ENCODE data around the gene EIF3M. TPM values are rescaled to one million over a fixed set of nuclear protein-coding genes. Genes with fewer than 3 reads are reported as not detected.

EIF3M gene
- 100 to 1,000 TPM; 136 to 140 TPM for total RNA-seq
- 100 to 1,000 TPM; 230 to 357 TPM for polyA plus RNA-seq
- long read RNA-seq, donor 1, full-length matches to known transcripts = 198 of 224 reads
- long read RNA-seq, donor 1, partial matches to known transcripts = 5 of 224 reads
- long read RNA-seq, donor 1, other reads (novel, unspliced or antisense) = 21 of 224 reads
- long read RNA-seq, donor 2, full-length matches to known transcripts = 38 of 44 reads
- long read RNA-seq, donor 2, partial matches to known transcripts = 1 of 44 reads
- long read RNA-seq, donor 2, other reads (novel, unspliced or antisense) = 5 of 44 reads

GRCh38 chr11:32583459-32584271 is at the start of gene EIF3M:
Gene EIF3M (plus strand): TSS chr11:32583831. CDS start chr11:32583888, 57 bp downstream.
- Histone ChIP-seq H3K36me3 (ENCODE audit: control insufficient read depth in 1 of 2, insufficient read depth in 2 of 2, low read length in 1 of 2) (no peaks in the 10 kb centered on the region), H3K4me1 (ENCODE audit: control insufficient read depth in 1 of 2, insufficient read depth in 2 of 2, low read length in 2 of 2) (peaks cover 0 to 3% of the 10 kb centered on the region in 2 donors), H3K27me3 (ENCODE audit: control insufficient read depth in 1 of 2, insufficient read depth in 2 of 2, low read length in 1 of 2) (no peaks in the 10 kb centered on the region), H3K27ac (ENCODE audit: low read depth in 1 of 2, low read length in 2 of 2) (peak within 1 kb of the TSS in 1 of 2 donors; percentile 72), H3K9me3 (ENCODE audit: control insufficient read depth, low read length) (no peaks in the 10 kb centered on the region), H3K4me3 (ENCODE audit: low read length in 2 of 2) (peak within 1 kb of the TSS; percentile 65 to 77)
- DNase-seq = peak; percentile 98 to 99
- ATAC-seq (ENCODE audit: low FRiP score) = peak; percentile 100
- intact Hi-C loops (cut with DNase I) = loop anchor here in 1 of 2 donors (5.0 kb wide), 1 partner anchor 574 kb away; no protein-coding TSS in a partner anchor
- 0 to 1% methylated on average over 61 to 70 of the region's 70 CpGs for WGBS, 2 donors

GRCh38 chr11:32538804-32539203 is 44.8 kb upstream of the EIF3M start:
- H3K36me3 ChIP-seq (ENCODE audit: control insufficient read depth in 1 of 2, insufficient read depth in 2 of 2, low read length in 1 of 2) = no peaks in the 10 kb centered on the region
- no peak for DNase-seq
- no peak for ATAC-seq (ENCODE audit: low FRiP score)
- intact Hi-C loops (cut with DNase I) = no loop called here
- WGBS, 2 donors = 90 to 92% methylated on average over 7 of the region's 7 CpGs
- H3K27ac ChIP-seq (ENCODE audit: low read depth in 1 of 2, low read length in 2 of 2) = no peak overlapping the region
- no peak overlapping the region for H3K4me3 ChIP-seq (ENCODE audit: low read length in 2 of 2)
- peaks cover 2% of the 10 kb centered on the region for H3K9me3 ChIP-seq (ENCODE audit: control insufficient read depth, low read length)
- no peaks in the 10 kb centered on the region for H3K27me3 ChIP-seq (ENCODE audit: control insufficient read depth in 1 of 2, insufficient read depth in 2 of 2, low read length in 1 of 2)
- H3K4me1 ChIP-seq (ENCODE audit: control insufficient read depth in 1 of 2, insufficient read depth in 2 of 2, low read length in 2 of 2) = no peaks in the 10 kb centered on the region

- ATAC-seq (ENCODE audit: low FRiP score) (no peak), DNase-seq (no peak)
- H3K4me1 ChIP-seq (ENCODE audit: control insufficient read depth in 1 of 2, insufficient read depth in 2 of 2, low read length in 2 of 2) = no peaks in the 10 kb centered on the region
- peaks cover 0 to 3% of the 10 kb centered on the region in 2 donors for H3K27me3 ChIP-seq (ENCODE audit: control insufficient read depth in 1 of 2, insufficient read depth in 2 of 2, low read length in 1 of 2)
- H3K36me3 ChIP-seq (ENCODE audit: control insufficient read depth in 1 of 2, insufficient read depth in 2 of 2, low read length in 1 of 2) = no peaks in the 10 kb centered on the region
- H3K9me3 ChIP-seq (ENCODE audit: control insufficient read depth, low read length) = no peaks in the 10 kb centered on the region
- no peak overlapping the region for H3K4me3 ChIP-seq (ENCODE audit: low read length in 2 of 2)
- intact Hi-C loops (cut with DNase I) = no loop called here
- no peak overlapping the region for H3K27ac ChIP-seq (ENCODE audit: low read depth in 1 of 2, low read length in 2 of 2)
- 3 to 8% methylated on average over 1 of the region's 1 CpG for WGBS, 2 donors
Observed at GRCh38 chr11:32549611-32550187, 33.9 kb upstream of the EIF3M start.

- Histone ChIP-seq H3K27ac (ENCODE audit: low read depth in 1 of 2, low read length in 2 of 2) (no peak overlapping the region), H3K36me3 (ENCODE audit: control insufficient read depth in 1 of 2, insufficient read depth in 2 of 2, low read length in 1 of 2) (no peaks in the 10 kb centered on the region), H3K9me3 (ENCODE audit: control insufficient read depth, low read length) (no peaks in the 10 kb centered on the region), H3K4me3 (ENCODE audit: low read length in 2 of 2) (no peak overlapping the region), H3K27me3 (ENCODE audit: control insufficient read depth in 1 of 2, insufficient read depth in 2 of 2, low read length in 1 of 2) (peaks cover 0 to 3% of the 10 kb centered on the region in 2 donors), H3K4me1 (ENCODE audit: control insufficient read depth in 1 of 2, insufficient read depth in 2 of 2, low read length in 2 of 2) (no peaks in the 10 kb centered on the region)
- 72 to 78% methylated on average over 4 of the region's 4 CpGs for WGBS, 2 donors
- intact Hi-C loops (cut with DNase I) = no loop called here
- ATAC-seq (ENCODE audit: low FRiP score) (no peak), DNase-seq (no peak)
Observed at GRCh38 chr11:32550207-32550606, 33.4 kb upstream of the EIF3M start.

GRCh38 chr11:32555091-32555490 is 28.5 kb upstream of the EIF3M start:
- intact Hi-C loops (cut with DNase I) = no loop called here
- no peak for ATAC-seq (ENCODE audit: low FRiP score)
- H3K27ac ChIP-seq (ENCODE audit: low read depth in 1 of 2, low read length in 2 of 2) = no peak overlapping the region

GRCh38 chr11:32555895-32556294 is 27.7 kb upstream of the EIF3M start:
- Histone ChIP-seq H3K36me3 (ENCODE audit: control insufficient read depth in 1 of 2, insufficient read depth in 2 of 2, low read length in 1 of 2) (no peaks in the 10 kb centered on the region), H3K4me3 (ENCODE audit: low read length in 2 of 2) (no peak overlapping the region), H3K9me3 (ENCODE audit: control insufficient read depth, low read length) (peaks cover 2% of the 10 kb centered on the region), H3K4me1 (ENCODE audit: control insufficient read depth in 1 of 2, insufficient read depth in 2 of 2, low read length in 2 of 2) (no peaks in the 10 kb centered on the region), H3K27ac (ENCODE audit: low read depth in 1 of 2, low read length in 2 of 2) (no peak overlapping the region), H3K27me3 (ENCODE audit: control insufficient read depth in 1 of 2, insufficient read depth in 2 of 2, low read length in 1 of 2) (no peaks in the 10 kb centered on the region)
- ATAC-seq (ENCODE audit: low FRiP score) (no peak), DNase-seq (no peak)
- intact Hi-C loops (cut with DNase I) = no loop called here
- 80 to 83% methylated on average over 7 of the region's 7 CpGs for WGBS, 2 donors

More at GRCh38 chr11:32555091-32555490, 28.5 kb upstream of the EIF3M start:
- H3K9me3 ChIP-seq (ENCODE audit: control insufficient read depth, low read length) = peaks cover 2% of the 10 kb centered on the region
- no peaks in the 10 kb centered on the region for H3K4me1 ChIP-seq (ENCODE audit: control insufficient read depth in 1 of 2, insufficient read depth in 2 of 2, low read length in 2 of 2)
- 19 to 23% methylated on average over 4 of the region's 4 CpGs for WGBS, 2 donors
- no peak for DNase-seq
- H3K4me3 ChIP-seq (ENCODE audit: low read length in 2 of 2) = no peak overlapping the region
- H3K27me3 ChIP-seq (ENCODE audit: control insufficient read depth in 1 of 2, insufficient read depth in 2 of 2, low read length in 1 of 2) = peaks cover 0 to 2% of the 10 kb centered on the region in 2 donors
- H3K36me3 ChIP-seq (ENCODE audit: control insufficient read depth in 1 of 2, insufficient read depth in 2 of 2, low read length in 1 of 2) = no peaks in the 10 kb centered on the region

- no peak for DNase-seq
- 90% methylated on average over 11 of the region's 11 CpGs for WGBS, 2 donors
- intact Hi-C loops (cut with DNase I) = no loop called here
- ATAC-seq (ENCODE audit: low FRiP score) = no peak
- no peaks in the 10 kb centered on the region for H3K9me3 ChIP-seq (ENCODE audit: control insufficient read depth, low read length)
- H3K4me1 ChIP-seq (ENCODE audit: control insufficient read depth in 1 of 2, insufficient read depth in 2 of 2, low read length in 2 of 2) = no peaks in the 10 kb centered on the region
- H3K36me3 ChIP-seq (ENCODE audit: control insufficient read depth in 1 of 2, insufficient read depth in 2 of 2, low read length in 1 of 2) = no peaks in the 10 kb centered on the region
- no peaks in the 10 kb centered on the region for H3K27me3 ChIP-seq (ENCODE audit: control insufficient read depth in 1 of 2, insufficient read depth in 2 of 2, low read length in 1 of 2)
- H3K4me3 ChIP-seq (ENCODE audit: low read length in 2 of 2) = no peak overlapping the region
- no peak overlapping the region for H3K27ac ChIP-seq (ENCODE audit: low read depth in 1 of 2, low read length in 2 of 2)
Observed at GRCh38 chr11:32561835-32562234, 21.8 kb upstream of the EIF3M start.

- DNase-seq = no peak
Observed at GRCh38 chr11:32562839-32563599, 20.6 kb upstream of the EIF3M start.

More at GRCh38 chr11:32562839-32563599, 20.6 kb upstream of the EIF3M start:
- H3K36me3 ChIP-seq (ENCODE audit: control insufficient read depth in 1 of 2, insufficient read depth in 2 of 2, low read length in 1 of 2) = no peaks in the 10 kb centered on the region
- intact Hi-C loops (cut with DNase I) = no loop called here
- H3K4me1 ChIP-seq (ENCODE audit: control insufficient read depth in 1 of 2, insufficient read depth in 2 of 2, low read length in 2 of 2) = no peaks in the 10 kb centered on the region
- no peaks in the 10 kb centered on the region for H3K27me3 ChIP-seq (ENCODE audit: control insufficient read depth in 1 of 2, insufficient read depth in 2 of 2, low read length in 1 of 2)
- ATAC-seq (ENCODE audit: low FRiP score) = no peak
- H3K27ac ChIP-seq (ENCODE audit: low read depth in 1 of 2, low read length in 2 of 2) = no peak overlapping the region
- WGBS, 2 donors = 7 to 17% methylated on average over 10 of the region's 10 CpGs
- H3K9me3 ChIP-seq (ENCODE audit: control insufficient read depth, low read length) = no peaks in the 10 kb centered on the region
- no peak overlapping the region for H3K4me3 ChIP-seq (ENCODE audit: low read length in 2 of 2)
